Transverse colon (tissue), 4 donors: ENCODE data around the gene RSRC2.
"Not testable (repeated sequence)": the region's sequence is repeated elsewhere in the genome, so short reads cannot be mapped to it uniquely, and the experiment has no call there.

Experiments used
- POLR2A ChIP-seq: fragments of 450-650 bp; IDR thresholded peaks from one replicate; pipeline ENCODE4 v1.6.1; 2016; ENCODE audit warnings: antibody characterized with exemption, mild to moderate bottlenecking, moderate library complexity
- POLR2AphosphoS5 ChIP-seq, 3 donors: sonication (generic); formaldehyde crosslinking; IDR thresholded peaks; one replicate each; pipeline ENCODE4 v1.6.1; 2016; ENCODE audit warnings: antibody characterized with exemption in 3 of 3
- TF ChIP-seq, protein P1 (sequence below), 5 experiments: fragments of 200-600 bp in 3 of 5; fragments of 450-650 bp in 2 of 5; sonication (generic) in 3 of 5; IDR thresholded peaks; 1 replicate in 2 of 5; 2 replicates in 3 of 5; pipeline ENCODE4 v1.5.1; 2016 to 2017; ENCODE audit warnings: antibody characterized with exemption in 5 of 5, inconsistent platforms in 3 of 5, mild to moderate bottlenecking in 2 of 5, moderate library complexity in 1 of 5

DNA sequence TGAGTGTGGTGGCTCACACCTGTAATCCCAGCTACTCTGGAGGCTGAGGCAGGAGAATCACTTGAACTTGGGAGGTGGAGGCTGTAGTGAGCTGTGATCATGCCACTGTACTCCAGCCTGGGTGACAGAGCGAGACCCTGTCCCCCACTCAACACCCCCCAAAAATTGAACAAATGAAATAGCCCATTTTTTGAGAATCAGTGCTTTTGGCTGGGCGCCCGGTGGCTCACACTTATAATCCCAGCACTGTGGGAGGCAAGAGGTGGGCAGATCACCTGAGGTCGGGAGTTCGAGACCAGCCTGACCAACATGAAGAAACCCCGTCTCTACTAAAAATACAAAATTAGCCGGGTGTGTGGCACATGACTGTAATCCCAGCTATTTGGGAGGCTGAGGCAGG, 56.2 kb downstream of the RSRC2 start:
- TF ChIP-seq, protein P1, sequence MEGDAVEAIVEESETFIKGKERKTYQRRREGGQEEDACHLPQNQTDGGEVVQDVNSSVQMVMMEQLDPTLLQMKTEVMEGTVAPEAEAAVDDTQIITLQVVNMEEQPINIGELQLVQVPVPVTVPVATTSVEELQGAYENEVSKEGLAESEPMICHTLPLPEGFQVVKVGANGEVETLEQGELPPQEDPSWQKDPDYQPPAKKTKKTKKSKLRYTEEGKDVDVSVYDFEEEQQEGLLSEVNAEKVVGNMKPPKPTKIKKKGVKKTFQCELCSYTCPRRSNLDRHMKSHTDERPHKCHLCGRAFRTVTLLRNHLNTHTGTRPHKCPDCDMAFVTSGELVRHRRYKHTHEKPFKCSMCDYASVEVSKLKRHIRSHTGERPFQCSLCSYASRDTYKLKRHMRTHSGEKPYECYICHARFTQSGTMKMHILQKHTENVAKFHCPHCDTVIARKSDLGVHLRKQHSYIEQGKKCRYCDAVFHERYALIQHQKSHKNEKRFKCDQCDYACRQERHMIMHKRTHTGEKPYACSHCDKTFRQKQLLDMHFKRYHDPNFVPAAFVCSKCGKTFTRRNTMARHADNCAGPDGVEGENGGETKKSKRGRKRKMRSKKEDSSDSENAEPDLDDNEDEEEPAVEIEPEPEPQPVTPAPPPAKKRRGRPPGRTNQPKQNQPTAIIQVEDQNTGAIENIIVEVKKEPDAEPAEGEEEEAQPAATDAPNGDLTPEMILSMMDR (IDR thresholded peaks at IDR 0.05), result not testable (repeated sequence)
- TF ChIP-seq POLR2A; POLR2AphosphoS5 (IDR thresholded peaks at IDR 0.05): not testable (repeated sequence)
